Measurements from ENCODE around the gene KLHDC7A.

GRCh38 chr1:18515120-18515667 lies 34.5 kb downstream of the KLHDC7A start:
- TF ChIP-seq CTCF (IDR thresholded peaks at IDR 0.05) (no peak), EZH2 (IDR thresholded peaks at IDR 0.05) (no peak), EZH2phosphoT487 (IDR thresholded peaks at IDR 0.05) (no peak)
